ENCODE results near the gene LBHD2. TPM values are rescaled to one million over a fixed set of nuclear protein-coding genes. Genes with fewer than 3 reads are reported as not detected.

LBHD2 gene
- total RNA-seq, 4 donors from 2014 or later, result 1.4 to 2.1 TPM; not detected in 2

DNA sequence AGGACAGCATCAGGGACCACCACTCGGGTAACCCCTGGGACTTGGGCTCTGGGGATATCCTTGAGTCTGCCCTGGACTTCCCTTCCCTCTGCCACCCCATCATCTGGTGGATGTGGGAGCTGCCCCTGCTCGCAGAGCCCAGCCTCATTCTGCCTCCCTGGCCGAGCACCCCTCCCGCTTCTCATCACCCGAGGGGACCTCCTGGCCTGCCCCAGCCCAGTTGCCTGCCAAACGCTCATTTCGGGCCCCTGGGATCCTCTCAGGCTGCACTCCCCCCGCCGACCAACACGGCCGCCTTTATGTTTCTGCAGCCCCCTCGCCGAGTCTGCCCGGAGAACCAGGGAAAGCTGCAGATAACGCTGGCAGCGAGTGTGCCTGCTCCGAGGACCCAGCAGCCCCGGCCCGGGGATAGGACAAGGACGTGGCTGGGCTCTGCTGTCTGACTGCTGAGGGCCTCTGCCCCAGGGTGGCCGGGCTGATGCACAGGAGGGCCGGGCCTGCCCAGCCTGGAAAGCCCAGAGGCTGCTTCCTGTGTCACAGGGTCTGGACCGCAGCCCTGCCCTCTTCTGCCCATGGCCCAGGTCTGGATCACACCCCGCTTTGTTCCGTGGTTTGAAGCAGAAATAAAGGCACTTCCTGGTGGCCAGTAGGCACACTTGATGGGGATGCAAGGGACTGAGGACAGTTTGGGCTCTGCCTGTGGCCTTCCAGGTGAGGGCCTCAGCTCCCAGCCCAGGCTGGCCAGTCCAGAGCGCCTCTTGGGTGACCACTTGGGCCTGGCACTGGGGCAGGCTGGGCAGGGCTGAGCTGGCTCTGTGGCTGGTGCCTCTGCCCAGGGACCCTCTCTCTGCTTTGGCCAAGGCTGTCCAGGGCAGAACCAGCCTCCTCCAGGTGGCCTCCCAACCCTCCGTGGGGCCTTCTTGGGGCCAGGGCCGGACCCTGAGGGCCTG, 5.7 kb downstream of the LBHD2 start:
- TF ChIP-seq, protein P1, sequence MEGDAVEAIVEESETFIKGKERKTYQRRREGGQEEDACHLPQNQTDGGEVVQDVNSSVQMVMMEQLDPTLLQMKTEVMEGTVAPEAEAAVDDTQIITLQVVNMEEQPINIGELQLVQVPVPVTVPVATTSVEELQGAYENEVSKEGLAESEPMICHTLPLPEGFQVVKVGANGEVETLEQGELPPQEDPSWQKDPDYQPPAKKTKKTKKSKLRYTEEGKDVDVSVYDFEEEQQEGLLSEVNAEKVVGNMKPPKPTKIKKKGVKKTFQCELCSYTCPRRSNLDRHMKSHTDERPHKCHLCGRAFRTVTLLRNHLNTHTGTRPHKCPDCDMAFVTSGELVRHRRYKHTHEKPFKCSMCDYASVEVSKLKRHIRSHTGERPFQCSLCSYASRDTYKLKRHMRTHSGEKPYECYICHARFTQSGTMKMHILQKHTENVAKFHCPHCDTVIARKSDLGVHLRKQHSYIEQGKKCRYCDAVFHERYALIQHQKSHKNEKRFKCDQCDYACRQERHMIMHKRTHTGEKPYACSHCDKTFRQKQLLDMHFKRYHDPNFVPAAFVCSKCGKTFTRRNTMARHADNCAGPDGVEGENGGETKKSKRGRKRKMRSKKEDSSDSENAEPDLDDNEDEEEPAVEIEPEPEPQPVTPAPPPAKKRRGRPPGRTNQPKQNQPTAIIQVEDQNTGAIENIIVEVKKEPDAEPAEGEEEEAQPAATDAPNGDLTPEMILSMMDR (IDR thresholded peaks at IDR 0.05; ENCODE audit: low read depth), result no peak

DNA sequence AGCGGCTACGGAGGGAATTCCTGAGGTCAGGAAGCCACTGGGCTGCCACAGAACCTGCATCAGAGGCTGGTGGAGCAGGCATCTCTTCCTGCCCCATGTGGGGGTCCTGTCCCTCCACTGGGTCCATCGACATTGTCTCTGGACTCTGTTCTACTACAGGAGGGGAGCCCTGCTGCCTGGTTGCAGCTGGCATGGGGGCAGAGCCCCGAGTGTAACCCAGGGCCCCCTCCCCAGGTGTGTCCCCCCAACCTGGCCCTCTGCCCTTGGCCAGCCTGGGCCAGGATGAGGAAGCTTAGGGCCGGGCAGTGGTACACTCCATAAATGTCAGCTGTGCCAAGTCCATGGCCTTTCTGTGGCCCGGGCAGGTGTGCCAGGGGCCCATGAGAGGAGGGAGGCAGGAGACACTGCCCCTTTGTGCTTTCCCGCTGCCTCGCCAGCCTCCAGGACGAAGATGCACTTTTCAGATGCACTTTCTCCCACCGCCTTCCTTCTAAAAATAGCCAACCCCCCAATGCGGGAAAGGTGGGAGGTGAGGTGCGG, 6.5 kb downstream of the LBHD2 start:
- TF ChIP-seq, protein P1 (IDR thresholded peaks at IDR 0.05; ENCODE audit: low read depth), result no peak

DNA sequence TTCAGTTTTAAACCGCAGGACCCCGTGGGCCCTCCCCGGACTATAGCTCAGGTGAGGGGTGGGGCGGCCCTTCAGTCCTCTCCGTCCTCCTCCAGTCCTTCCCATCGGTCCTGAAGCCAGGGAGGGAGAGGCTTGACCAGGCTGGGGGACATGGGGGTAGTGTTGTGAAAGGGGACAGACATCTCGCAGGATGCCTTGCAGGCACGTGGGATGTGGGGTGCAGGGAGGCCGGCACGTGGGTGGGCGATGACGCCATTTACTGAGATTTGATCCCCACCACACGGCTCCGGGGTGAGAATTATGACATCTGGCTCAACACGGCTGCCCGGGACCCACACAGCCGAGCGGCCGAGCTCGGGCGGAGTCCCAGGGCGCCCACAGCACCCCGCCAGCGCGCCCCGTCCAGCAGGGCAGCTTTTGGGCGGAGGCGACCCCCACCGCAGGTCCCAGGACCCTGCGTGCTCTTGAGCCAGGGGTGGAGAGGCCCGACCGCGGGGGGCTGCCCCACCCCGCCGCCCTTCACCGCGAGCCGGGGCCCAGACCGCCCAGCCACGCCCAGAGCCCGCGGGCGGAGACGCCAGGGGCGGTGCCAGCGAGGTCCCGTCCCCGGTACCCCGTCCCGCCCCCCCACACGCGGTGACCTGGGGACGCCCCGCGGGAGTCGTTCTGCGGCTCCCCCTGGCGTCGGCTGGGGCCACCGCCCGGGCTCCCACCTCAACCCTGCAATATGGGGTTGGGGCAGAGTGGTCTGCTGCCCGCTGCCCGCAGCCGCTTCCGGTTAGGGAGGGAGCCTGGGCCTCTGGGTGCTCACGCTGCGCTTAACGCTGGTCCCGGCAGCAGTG, 7.3 kb downstream of the LBHD2 start:
- TF ChIP-seq, protein P1 (IDR thresholded peaks at IDR 0.05; ENCODE audit: low read depth), result no peak

DNA sequence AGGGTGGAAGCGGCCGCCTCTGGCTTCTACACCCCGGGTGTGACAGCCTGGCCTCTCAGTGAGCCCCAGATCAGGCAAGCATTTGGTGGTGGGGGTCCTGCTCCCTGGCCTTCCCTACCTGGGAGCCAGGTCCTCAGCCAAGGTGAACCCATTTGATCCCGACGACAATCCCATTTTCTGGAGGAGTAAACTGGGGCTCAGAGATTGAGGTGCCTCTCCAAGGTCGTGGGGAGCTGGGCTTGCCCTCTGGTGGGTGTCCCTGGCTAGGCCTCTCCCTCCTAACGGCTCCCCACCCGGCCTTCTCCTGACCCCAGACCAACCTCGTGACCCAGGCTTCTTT, 7.8 kb downstream of the LBHD2 start:
- TF ChIP-seq, protein P1 (IDR thresholded peaks at IDR 0.05; ENCODE audit: low read depth), result no peak

DNA sequence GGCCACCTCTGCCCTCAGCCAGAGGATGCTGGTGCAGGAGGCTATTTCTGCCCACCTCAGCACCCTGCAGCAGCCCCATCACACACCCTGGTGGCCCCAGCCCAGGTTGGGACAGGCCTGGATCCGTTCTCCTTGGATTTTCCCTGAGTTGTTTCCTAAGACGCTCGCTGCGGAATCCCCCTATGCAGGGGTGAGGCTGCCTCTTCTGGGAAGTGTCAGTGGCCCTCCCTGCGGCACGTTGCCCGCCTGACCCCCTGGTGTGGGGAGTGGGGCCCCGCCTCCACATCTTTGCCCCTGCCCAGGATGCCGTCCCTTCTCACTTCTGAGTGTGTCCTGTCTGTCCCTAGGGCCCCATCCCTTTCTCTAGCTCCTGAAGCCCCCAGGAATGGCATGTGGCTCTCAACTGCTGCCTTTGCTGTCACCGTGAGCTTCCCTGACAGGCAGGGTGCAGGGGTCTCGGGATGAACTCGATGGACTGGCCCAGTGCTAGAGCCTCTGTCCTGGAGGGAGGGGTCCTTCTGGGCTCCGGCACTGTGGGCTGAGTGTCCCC, 9.9 kb downstream of the LBHD2 start:
- TF ChIP-seq, protein P1 (IDR thresholded peaks at IDR 0.05; ENCODE audit: low read depth), result no peak

DNA sequence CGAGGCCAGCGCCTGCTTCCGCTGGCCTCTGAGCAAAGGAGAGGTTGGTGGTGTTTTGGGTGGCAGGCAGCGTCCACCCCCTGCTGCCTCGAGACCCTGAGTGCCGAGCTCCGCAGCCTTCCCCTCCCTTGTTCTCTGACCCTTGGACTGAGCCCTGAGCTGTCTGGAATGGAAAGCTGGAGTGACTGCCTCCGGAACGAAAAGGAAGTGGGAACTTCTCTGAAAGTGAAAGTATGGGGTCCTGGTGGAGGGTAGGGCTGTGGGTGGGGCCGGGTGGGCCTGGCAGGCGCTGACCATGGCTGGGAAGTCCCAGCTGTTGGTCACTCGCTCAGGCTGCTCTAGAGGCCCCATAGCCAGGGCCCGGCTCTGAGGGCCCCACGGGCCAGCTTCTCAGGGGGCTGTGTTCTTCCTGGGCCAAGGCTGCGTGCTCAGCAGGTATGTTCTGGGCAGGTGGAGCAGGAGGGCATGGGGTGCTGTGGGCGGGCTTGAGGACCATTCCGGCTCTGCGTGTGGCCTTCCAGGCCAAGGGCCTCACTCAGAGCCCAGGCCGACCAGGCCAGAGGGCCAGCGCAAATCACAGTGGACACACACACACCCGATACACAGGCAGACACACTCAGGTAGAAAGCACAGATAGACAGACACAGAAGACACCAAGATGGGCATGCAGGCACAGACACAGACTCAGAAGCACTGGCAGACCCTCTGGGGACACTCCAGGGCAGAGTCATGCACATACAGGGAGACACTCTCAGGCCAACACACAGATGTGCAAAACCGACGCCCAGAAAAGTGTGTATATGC, 10.6 kb downstream of the LBHD2 start, which contains the start of gene EXOC3L4:
Gene EXOC3L4 (plus strand): TSS at position 320 of the 804 bp plus-strand sequence. CDS start 5,495 bp downstream, outside the sequence.
- TF ChIP-seq, protein P1 (IDR thresholded peaks at IDR 0.05; ENCODE audit: low read depth), result no peak
